ENCODE measurements around the gene LRRC55.
"Not testable (repeated sequence)": the region's sequence is repeated elsewhere in the genome, so short reads cannot be mapped to it uniquely, and the experiment has no call there.

Gene LRRC55

DNA sequence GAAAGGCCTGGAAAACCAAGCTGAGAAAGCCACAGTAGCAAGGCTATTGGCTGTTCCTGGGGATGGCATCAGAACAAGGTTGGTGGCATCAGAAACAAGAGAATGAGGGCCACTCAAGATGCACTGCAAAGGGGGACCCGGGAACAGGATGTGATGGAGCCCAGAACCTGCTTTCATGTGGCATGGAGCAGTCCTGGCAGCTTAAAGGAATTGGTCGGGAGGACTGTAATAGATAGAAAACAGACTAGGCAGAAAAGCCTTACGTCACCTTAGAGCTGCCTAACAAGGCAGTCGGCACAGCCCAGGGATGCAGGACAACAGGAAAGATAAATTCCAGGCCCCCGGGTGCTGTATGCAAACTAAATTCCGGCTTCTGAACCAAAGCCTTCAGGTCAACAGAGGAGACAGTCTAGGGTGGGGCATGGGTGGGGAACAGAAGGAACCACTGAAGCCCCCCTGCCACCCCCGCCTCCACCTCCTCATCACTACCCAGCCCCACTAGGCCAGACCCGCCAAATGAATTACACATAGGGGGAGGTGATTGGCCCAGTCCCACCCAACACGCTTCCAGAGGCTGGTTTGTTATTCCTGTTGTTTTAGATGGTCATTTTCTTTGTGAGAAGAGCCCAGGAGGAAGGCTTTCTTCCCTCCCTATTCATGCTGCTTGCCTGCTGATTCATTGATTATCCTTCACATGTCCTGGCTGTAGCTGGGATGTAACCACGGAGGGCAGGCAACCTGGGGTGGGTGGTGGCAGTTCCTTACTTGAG lies 25.7 kb upstream of the LRRC55 start:
- Mint-ChIP-seq H3K36me3 (no peaks in the 10 kb centered on the region), H3K4me1 (no peaks in the 10 kb centered on the region)

GRCh38 chr11:57156928-57157327 lies 24.8 kb upstream of the LRRC55 start:
- DNase-seq (ENCODE audit: low spot score in 2 of 2) (no peak), ATAC-seq (no peak)
- H3K36me3 Mint-ChIP-seq: no peaks in the 10 kb centered on the region
- H3K4me3 Mint-ChIP-seq: no peak overlapping the region
- peaks cover 6% of the 10 kb centered on the region for H3K9me3 Mint-ChIP-seq
- no peaks in the 10 kb centered on the region for H3K4me1 Mint-ChIP-seq
- no peak overlapping the region for H3K27ac Mint-ChIP-seq

More for the DNA sequence above, 25.7 kb upstream of the LRRC55 start:
- H3K27ac Mint-ChIP-seq: no peak overlapping the region
- ATAC-seq (no peak), DNase-seq (ENCODE audit: low spot score in 2 of 2) (no peak)
- H3K9me3 Mint-ChIP-seq: peaks cover 6% of the 10 kb centered on the region
- no peak overlapping the region for H3K4me3 Mint-ChIP-seq

- Mint-ChIP-seq H3K27ac (no peak overlapping the region), H3K4me1 (no peaks in the 10 kb centered on the region), H3K36me3 (no peaks in the 10 kb centered on the region), H3K4me3 (no peak overlapping the region), H3K9me3 (peaks cover 8% of the 10 kb centered on the region)
- DNase-seq (ENCODE audit: low spot score in 2 of 2) (no peak), ATAC-seq (no peak)
Observed at GRCh38 chr11:57157624-57158023, 24.1 kb upstream of the LRRC55 start.

- DNase-seq (ENCODE audit: low spot score in 2 of 2): no peak
- H3K9me3 Mint-ChIP-seq: peaks cover 8% of the 10 kb centered on the region
- H3K27ac Mint-ChIP-seq: no peak overlapping the region
- H3K4me3 Mint-ChIP-seq: no peak overlapping the region
- H3K36me3 Mint-ChIP-seq: no peaks in the 10 kb centered on the region
- no peaks in the 10 kb centered on the region for H3K4me1 Mint-ChIP-seq
- ATAC-seq: no peak
Observed at GRCh38 chr11:57158180-57158579, 23.6 kb upstream of the LRRC55 start.

DNA sequence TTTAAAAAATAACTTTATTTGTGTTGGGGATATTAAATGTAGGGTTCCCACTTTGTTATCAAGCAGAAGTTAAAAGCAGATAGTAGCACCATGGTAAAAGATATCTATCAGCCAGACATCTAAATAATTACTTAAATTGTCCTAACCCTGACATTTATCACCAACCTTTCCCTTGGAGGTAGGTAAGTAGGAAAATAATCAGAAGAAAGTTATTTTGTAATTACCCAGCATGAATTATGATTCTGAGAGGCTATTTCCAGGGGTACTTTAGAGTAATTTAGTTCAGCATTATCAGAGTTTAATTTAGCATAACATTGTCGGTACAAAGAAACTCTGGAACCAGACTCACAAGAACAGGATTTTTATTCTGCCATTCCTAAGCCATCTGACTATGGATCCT lies 23.2 kb upstream of the LRRC55 start:
- Mint-ChIP-seq H3K4me3 (no peak overlapping the region), H3K4me1 (no peaks in the 10 kb centered on the region), H3K36me3 (no peaks in the 10 kb centered on the region), H3K27ac (no peak overlapping the region), H3K9me3 (peaks cover 8% of the 10 kb centered on the region)
- DNase-seq (ENCODE audit: low spot score in 2 of 2) (no peak), ATAC-seq (no peak)

DNA sequence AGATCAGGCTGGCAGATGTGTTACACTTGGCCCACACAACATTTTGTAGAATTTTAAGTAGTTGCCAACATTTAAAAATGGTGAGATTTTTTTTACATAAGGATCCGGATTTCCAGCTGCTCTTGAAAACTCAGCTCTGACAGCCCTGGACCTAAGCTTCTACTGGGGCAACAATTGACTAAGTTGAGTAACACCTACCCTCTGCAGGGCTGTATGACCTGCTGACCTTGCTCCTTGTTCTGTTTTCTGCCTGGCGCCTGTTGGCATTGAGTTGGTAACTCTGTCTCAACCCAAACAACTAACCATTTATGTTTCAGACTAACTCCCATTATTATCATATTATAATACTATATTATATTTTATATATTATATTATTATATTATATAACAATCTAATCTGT lies 21.1 kb upstream of the LRRC55 start:
- DNase-seq (ENCODE audit: low spot score in 2 of 2): no peak
- no peak overlapping the region for H3K27ac Mint-ChIP-seq
- ATAC-seq: no peak
- no peaks in the 10 kb centered on the region for H3K36me3 Mint-ChIP-seq
- H3K9me3 Mint-ChIP-seq: peaks cover 5% of the 10 kb centered on the region
- no peaks in the 10 kb centered on the region for H3K4me1 Mint-ChIP-seq
- H3K4me3 Mint-ChIP-seq: no peak overlapping the region

DNA sequence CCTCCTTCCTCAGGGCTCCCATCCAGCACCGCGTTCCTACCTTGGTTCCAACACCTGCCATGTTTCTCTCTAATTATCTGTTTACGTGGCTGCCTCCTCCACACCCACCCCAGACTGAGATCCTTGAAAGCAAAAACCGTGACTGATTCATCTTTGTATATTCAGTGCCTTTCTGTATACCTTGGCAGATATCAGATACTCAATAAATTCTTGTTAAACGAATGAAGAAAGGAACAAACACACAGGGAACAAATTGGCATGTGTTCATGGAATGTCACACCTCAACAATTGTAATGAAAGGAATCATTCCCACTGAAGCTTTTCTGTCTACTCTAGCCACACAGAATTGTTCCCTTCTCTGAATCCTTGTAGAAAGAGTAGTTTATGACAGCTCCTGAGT lies 20.4 kb upstream of the LRRC55 start:
- ATAC-seq (no peak), DNase-seq (ENCODE audit: low spot score in 2 of 2) (no peak)
- no peaks in the 10 kb centered on the region for H3K4me1 Mint-ChIP-seq
- H3K27ac Mint-ChIP-seq: no peak overlapping the region
- H3K4me3 Mint-ChIP-seq: no peak overlapping the region
- H3K9me3 Mint-ChIP-seq: peaks cover 2% of the 10 kb centered on the region
- H3K36me3 Mint-ChIP-seq: no peaks in the 10 kb centered on the region

DNA sequence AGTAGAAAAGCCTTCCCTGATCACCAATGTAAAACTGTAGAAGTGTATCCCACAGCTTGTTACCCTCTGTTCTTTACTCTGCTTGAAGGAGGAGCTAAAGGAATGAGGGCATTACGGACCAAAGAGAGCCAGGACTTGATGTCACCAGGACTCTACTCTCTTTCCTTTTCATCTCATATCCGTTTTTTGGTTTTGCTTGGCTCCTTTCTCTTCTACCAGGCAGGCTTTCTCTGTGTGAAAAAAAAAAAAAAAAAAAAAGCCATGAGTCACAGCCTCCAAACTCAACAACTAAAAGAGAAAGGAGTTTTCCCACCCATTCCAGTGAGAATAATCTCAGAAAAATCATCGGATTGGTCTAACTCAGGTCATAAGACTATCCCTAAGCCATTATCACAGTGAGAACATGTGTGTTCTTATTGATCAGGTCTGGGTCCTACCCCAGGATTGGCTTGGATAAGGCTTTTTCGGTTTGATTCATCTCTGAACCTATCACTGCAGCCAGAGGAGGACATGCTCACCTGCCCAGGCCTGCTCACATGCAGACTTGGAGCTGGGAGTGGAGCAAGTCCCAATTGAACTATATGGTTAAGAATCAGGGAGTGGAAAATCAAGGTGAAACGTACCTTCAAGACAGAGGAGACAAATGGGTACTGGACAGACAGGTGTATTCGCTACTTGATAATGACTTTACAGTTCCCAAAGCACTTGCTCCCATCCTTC lies 19.4 kb upstream of the LRRC55 start:
- DNase-seq (ENCODE audit: low spot score in 2 of 2) (no peak), ATAC-seq (no peak)
- Mint-ChIP-seq H3K4me1 (no peaks in the 10 kb centered on the region), H3K36me3 (no peaks in the 10 kb centered on the region), H3K4me3 (no peak overlapping the region), H3K27ac (no peak overlapping the region), H3K9me3 (peaks cover 2% of the 10 kb centered on the region)

GRCh38 chr11:57163160-57163868 lies 18.4 kb upstream of the LRRC55 start:
- H3K27ac Mint-ChIP-seq: no peak overlapping the region
- ATAC-seq: no peak
- no peak overlapping the region for H3K4me3 Mint-ChIP-seq
- H3K36me3 Mint-ChIP-seq: no peaks in the 10 kb centered on the region
- H3K9me3 Mint-ChIP-seq: peaks cover 2% of the 10 kb centered on the region
- H3K4me1 Mint-ChIP-seq: no peaks in the 10 kb centered on the region
- no peak for DNase-seq (ENCODE audit: low spot score in 2 of 2)

DNA sequence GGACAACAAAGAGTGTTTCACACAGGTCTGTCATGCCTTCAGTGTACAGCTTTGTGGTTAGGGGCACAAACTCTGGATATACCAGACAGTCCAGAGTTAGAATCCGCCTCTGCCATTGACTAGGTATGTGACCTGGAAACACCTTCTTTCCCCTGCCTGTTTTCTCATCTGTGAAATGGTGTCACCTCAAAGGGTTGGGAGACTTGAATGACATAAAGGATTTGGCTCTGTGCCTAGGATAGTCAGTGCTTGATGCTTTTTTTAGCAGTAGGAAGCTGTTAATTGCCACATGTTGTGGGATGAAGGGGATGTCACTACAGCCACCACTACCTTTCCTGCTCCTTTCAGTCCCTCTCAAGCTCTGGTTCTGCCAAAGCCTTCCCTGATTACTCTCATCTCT lies 17.4 kb upstream of the LRRC55 start:
- Mint-ChIP-seq H3K4me3 (no peak overlapping the region), H3K9me3 (peaks cover 2% of the 10 kb centered on the region), H3K36me3 (no peaks in the 10 kb centered on the region), H3K27ac (no peak overlapping the region), H3K4me1 (no peaks in the 10 kb centered on the region)
- ATAC-seq (no peak), DNase-seq (ENCODE audit: low spot score in 2 of 2) (no peak)

DNA sequence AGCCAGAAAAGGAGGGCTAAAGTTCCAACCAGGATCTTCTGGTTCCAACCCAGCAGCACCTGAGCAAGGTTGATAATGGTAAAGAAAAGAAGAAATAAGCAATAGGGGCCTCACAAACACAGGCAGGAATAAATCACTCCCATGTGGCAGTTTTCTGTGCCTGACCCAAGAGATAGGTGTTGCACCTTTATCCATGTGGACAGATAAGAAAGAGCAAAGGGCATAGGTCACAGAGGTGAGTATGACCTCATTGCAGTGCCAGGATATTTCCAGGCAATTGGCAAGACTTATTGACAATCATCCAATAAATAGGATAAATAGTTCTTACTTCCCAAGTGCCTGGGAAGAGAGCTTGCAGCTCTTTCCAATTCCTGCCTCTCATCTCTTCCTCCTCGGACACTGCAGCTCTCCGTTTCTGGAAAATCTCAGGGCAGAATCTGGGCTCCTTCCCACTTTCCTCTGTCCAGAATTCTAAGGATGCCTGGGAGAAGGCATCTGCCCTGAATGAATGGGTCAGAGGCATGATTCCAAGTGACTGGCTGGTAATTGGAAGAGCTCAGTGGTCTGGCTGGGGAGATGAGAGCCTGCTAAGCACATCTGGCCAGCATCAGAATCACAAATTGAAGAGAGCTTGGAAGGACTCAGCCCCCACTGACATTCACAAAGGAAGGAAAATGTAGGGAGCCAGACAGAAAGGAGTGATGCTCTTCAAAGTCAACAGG lies 14.5 kb upstream of the LRRC55 start:
- Mint-ChIP-seq H3K36me3 (no peaks in the 10 kb centered on the region), H3K9me3 (no peaks in the 10 kb centered on the region), H3K4me1 (no peaks in the 10 kb centered on the region), H3K27ac (no peak overlapping the region), H3K4me3 (no peak overlapping the region)
- DNase-seq (ENCODE audit: low spot score in 2 of 2) (no peak), ATAC-seq (no peak)

DNA sequence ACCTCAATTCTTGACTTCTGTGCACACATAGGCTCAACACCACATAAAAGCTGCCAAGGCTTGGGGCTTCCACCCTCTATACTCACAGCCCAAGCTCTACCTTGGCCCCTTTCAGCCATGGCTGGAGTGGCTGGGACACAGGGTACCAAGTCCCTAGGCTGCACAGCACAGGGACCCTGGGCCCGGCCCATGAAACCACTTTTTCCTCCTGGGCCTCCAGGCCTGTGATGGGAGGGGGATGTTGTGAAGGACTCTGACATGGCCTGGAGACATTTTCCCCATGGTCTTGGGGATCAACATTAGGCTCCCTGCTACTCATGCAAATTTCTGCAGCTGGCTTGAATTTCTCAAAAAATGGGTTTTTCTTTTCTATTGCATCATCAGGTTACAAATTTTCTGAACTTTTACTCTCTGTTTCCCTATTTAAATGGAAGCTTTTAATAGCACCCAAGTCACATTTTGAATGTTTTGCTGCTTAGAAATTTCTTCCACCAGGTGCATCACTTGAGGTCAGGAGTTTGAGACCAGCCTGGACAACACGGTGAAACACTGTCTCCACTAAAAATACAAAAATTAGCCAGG lies 11.9 kb upstream of the LRRC55 start:
- H3K36me3 Mint-ChIP-seq, H3K9me3 Mint-ChIP-seq: not testable (repeated sequence)

GRCh38 chr11:57172031-57172430 lies 9.7 kb upstream of the LRRC55 start:
- no peak overlapping the region for H3K27ac Mint-ChIP-seq
- H3K36me3 Mint-ChIP-seq: no peaks in the 10 kb centered on the region
- H3K4me1 Mint-ChIP-seq: no peaks in the 10 kb centered on the region
- ATAC-seq (no peak), DNase-seq (ENCODE audit: low spot score in 2 of 2) (no peak)
- no peaks in the 10 kb centered on the region for H3K9me3 Mint-ChIP-seq
- no peak overlapping the region for H3K4me3 Mint-ChIP-seq

More for the DNA sequence above, 11.9 kb upstream of the LRRC55 start:
- H3K27ac Mint-ChIP-seq; DNase-seq (ENCODE audit: low spot score in 2 of 2); H3K4me1 Mint-ChIP-seq; H3K4me3 Mint-ChIP-seq; ATAC-seq: not testable (repeated sequence)

DNA sequence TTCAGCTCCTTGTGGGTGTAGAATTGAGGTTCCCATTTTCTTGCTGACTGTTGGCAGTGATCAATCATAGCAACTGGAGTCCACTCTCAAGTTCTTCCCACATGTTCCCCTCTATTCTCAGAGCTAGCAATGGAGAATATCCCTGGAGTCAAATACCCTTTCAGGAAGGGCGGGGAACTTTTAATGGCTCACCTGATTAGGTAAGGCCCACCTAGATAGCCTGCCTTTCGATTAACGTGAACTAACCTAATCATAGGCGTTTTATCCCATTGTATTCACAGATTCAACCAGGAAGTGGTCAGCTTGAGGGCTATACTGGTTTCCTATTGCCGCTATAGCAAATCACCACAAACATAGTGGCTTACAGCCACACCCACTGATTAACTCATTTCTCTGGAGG lies 7.1 kb upstream of the LRRC55 start:
- DNase-seq (ENCODE audit: low spot score in 2 of 2) (no peak), ATAC-seq (no peak)
- Mint-ChIP-seq H3K27ac (no peak overlapping the region), H3K4me3 (no peak overlapping the region), H3K36me3 (no peaks in the 10 kb centered on the region), H3K4me1 (no peaks in the 10 kb centered on the region), H3K9me3 (no peaks in the 10 kb centered on the region)

GRCh38 chr11:57175478-57175877 lies 6.3 kb upstream of the LRRC55 start:
- DNase-seq (ENCODE audit: low spot score in 2 of 2): no peak
- Mint-ChIP-seq H3K27ac (no peak overlapping the region), H3K4me1 (no peaks in the 10 kb centered on the region), H3K36me3 (no peaks in the 10 kb centered on the region), H3K9me3 (no peaks in the 10 kb centered on the region), H3K4me3 (no peak overlapping the region)
- ATAC-seq: no peak
